Measurements from ENCODE around the gene EXOSC7. TPM values are rescaled to one million over a fixed set of nuclear protein-coding genes. Genes with fewer than 3 reads are reported as not detected.
A peak's percentile ranks its signal among the peaks of the same experiment; 100 is the strongest.

Gene EXOSC7
- total and polyA plus RNA-seq, 9 of the 15 experiments (the other 6 are each of a cell fraction or from before 2014, with no cell fraction given): 88.5 to 237 (median 112) TPM

DNA sequence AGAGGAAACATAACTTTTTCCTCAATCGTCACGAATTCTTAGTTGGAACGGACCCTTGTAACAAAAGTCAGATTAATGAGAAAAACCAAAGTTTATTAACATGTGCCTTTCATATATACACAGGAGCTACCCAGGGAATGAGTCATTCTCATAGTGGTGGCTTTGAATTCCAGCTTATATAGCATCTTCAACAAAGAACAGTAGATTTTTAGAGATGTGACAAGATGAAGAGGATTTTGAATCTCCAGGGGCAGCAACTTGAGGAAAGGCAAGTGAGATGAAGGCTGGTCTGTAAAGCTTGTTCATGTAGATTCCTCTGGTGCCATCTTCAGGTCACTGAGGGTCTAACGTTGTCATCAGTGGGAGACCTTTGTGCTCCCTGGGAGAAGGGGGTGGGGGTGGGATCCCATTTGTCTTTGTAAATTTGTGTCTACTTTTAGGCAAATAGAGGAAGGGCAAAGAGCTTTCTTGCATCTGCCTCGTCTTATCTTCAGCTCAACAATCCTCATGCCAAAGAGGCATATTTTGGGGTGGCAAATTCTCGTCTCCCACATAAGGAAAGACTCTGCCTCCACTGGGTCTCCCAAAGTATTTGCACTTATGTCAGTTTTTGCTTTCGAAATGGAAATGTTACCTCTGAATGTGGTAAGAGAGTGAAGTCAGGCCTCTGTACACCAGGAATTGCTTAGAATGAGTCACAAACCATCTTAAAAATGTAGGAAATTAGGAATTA is 79.5 kb downstream of the EXOSC7 start (continued):
- TF ChIP-seq RAD21 (CRISPR knock-in tag; conservative IDR thresholded peaks at IDR 0.05 in 1 of 2, IDR thresholded peaks at IDR 0.05 in 1 of 2): peak; percentile 72 to 79
- TF ChIP-seq ARNT (IDR thresholded peaks at IDR 0.05): 0 out of 4 replicates have a peak, but pooled peaks of 1 of the 2 experiments have one; percentile 27
- TF ChIP-seq KDM1A (IDR thresholded peaks at IDR 0.05): no peak
- TF ChIP-seq MTA1 (IDR thresholded peaks at IDR 0.05; ENCODE audit: borderline replicate concordance): 0 out of 2 replicates have a peak, but pooled peaks have one; percentile 40
- no peak for TF ChIP-seq CEBPG (CRISPR knock-in tag; IDR thresholded peaks at IDR 0.05)
- TF ChIP-seq CEBPG (tag; conservative IDR thresholded peaks at IDR 0.05 in 1 of 2, IDR thresholded peaks at IDR 0.05 in 1 of 2): no peak
- TF ChIP-seq EWSR1 (IDR thresholded peaks at IDR 0.05; ENCODE audit: borderline replicate concordance, low read depth, partially characterized antibody): no peak
- TF ChIP-seq ARID2 (IDR thresholded peaks at IDR 0.05): 0 out of 2 replicates have a peak, but pooled peaks have one; percentile 61
- TF ChIP-seq TCF3 (CRISPR knock-in tag; IDR thresholded peaks at IDR 0.05): no peak
- TF ChIP-seq STAG1 (CRISPR knock-in tag; IDR thresholded peaks at IDR 0.05; ENCODE audit: borderline replicate concordance): no peak
- TF ChIP-seq, protein P1, sequence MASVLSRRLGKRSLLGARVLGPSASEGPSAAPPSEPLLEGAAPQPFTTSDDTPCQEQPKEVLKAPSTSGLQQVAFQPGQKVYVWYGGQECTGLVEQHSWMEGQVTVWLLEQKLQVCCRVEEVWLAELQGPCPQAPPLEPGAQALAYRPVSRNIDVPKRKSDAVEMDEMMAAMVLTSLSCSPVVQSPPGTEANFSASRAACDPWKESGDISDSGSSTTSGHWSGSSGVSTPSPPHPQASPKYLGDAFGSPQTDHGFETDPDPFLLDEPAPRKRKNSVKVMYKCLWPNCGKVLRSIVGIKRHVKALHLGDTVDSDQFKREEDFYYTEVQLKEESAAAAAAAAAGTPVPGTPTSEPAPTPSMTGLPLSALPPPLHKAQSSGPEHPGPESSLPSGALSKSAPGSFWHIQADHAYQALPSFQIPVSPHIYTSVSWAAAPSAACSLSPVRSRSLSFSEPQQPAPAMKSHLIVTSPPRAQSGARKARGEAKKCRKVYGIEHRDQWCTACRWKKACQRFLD (CRISPR knock-in tag; IDR thresholded peaks at IDR 0.05): peak; percentile 75; the same call in 1 of the 2 replicates
- no peak for TF ChIP-seq SNRNP70 (optimal IDR thresholded peaks at IDR 0.05; ENCODE audit: low read depth, low read length)
- TF ChIP-seq, protein P2, sequence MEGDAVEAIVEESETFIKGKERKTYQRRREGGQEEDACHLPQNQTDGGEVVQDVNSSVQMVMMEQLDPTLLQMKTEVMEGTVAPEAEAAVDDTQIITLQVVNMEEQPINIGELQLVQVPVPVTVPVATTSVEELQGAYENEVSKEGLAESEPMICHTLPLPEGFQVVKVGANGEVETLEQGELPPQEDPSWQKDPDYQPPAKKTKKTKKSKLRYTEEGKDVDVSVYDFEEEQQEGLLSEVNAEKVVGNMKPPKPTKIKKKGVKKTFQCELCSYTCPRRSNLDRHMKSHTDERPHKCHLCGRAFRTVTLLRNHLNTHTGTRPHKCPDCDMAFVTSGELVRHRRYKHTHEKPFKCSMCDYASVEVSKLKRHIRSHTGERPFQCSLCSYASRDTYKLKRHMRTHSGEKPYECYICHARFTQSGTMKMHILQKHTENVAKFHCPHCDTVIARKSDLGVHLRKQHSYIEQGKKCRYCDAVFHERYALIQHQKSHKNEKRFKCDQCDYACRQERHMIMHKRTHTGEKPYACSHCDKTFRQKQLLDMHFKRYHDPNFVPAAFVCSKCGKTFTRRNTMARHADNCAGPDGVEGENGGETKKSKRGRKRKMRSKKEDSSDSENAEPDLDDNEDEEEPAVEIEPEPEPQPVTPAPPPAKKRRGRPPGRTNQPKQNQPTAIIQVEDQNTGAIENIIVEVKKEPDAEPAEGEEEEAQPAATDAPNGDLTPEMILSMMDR (IDR thresholded peaks at IDR 0.05 in 2 of 3, conservative IDR thresholded peaks at IDR 0.05 in 1 of 3; ENCODE audit: insufficient read depth in 2 of 3, low read depth in 1 of 3, low read length in 3 of 3): peak; percentile 64 to 82 (median 73); a peak in 5 of 6 replicates
- TF ChIP-seq NBN (IDR thresholded peaks at IDR 0.05; ENCODE audit: low read depth): peak; percentile 77
- peak; percentile 28; the same call in 1 of the 2 replicates for TF ChIP-seq CREB1 (IDR thresholded peaks at IDR 0.05)
- TF ChIP-seq CREB1 (CRISPR knock-in tag; IDR thresholded peaks at IDR 0.05): peak; percentile 44; the same call in 1 of the 2 replicates
- no peak for TF ChIP-seq NR2C1 (IDR thresholded peaks at IDR 0.05)
- TF ChIP-seq NR2C1 (tag; IDR thresholded peaks at IDR 0.05): no peak
- TF ChIP-seq E2F1 (CRISPR knock-in tag; IDR thresholded peaks at IDR 0.05): no peak
- TF ChIP-seq MEIS2 (IDR thresholded peaks at IDR 0.05; ENCODE audit: partially characterized antibody): peak; percentile 23
- TF ChIP-seq, protein P3, sequence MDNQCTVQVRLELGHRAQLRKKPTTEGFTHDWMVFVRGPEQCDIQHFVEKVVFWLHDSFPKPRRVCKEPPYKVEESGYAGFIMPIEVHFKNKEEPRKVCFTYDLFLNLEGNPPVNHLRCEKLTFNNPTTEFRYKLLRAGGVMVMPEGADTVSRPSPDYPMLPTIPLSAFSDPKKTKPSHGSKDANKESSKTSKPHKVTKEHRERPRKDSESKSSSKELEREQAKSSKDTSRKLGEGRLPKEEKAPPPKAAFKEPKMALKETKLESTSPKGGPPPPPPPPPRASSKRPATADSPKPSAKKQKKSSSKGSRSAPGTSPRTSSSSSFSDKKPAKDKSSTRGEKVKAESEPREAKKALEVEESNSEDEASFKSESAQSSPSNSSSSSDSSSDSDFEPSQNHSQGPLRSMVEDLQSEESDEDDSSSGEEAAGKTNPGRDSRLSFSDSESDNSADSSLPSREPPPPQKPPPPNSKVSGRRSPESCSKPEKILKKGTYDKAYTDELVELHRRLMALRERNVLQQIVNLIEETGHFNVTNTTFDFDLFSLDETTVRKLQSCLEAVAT (IDR thresholded peaks at IDR 0.05): 0 out of 4 replicates have a peak, but pooled peaks of 1 of the 2 experiments have one; percentile 11

Measured in K562 (cell line).